Neural progenitor cell (in vitro differentiated cells): Measurements from ENCODE around the gene LDAH. TPM values are rescaled to one million over a fixed set of nuclear protein-coding genes. Genes with fewer than 3 reads are reported as not detected.

Experiments used
- DNase-seq: peaks from one replicate; pipeline ENCODE4 v3.0.0-alpha.2; 2016; ENCODE audit warnings: low spot score
- H2AFZ ChIP-seq: fragments of 200-600 bp; sonication (generic); replicated peaks from 2 replicates; pipeline ENCODE4 v1.6.1; 2016; ENCODE audit warnings: antibody characterized with exemption
- H3F3A ChIP-seq: fragments of 200-600 bp; sonication (generic); 2 replicates; pipeline ENCODE4 v1.6.1; 2016; ENCODE audit warnings: antibody characterized with exemption, low read depth
- H3K27ac ChIP-seq: fragments of 200-600 bp; sonication (generic); 2 replicates; pipeline ENCODE4 v1.5.1; 2016; ENCODE audit warnings: mild to moderate bottlenecking
- H3K27me3 ChIP-seq: fragments of 200-600 bp; sonication (generic); 2 replicates; pipeline ENCODE4 v1.6.1; 2016; ENCODE audit warnings: mild to moderate bottlenecking, moderate library complexity
- H3K36me3 ChIP-seq: fragments of 200-600 bp; sonication (generic); 2 replicates; pipeline ENCODE4 v1.5.1; 2016
- H3K4me1 ChIP-seq: fragments of 200-600 bp; sonication (generic); 2 replicates; pipeline ENCODE4 v1.6.1; 2016; ENCODE audit warnings: mixed run types
- H3K4me2 ChIP-seq: fragments of 200-600 bp; sonication (generic); 2 replicates; pipeline ENCODE4 v1.6.1; 2016
- H3K4me3 ChIP-seq: fragments of 200-600 bp; sonication (generic); 2 replicates; pipeline ENCODE4 v1.5.1; 2016
- H3K79me2 ChIP-seq: fragments of 200-600 bp; sonication (generic); 2 replicates; pipeline ENCODE4 v1.6.1; 2016; ENCODE audit warnings: low read depth
- H3K9ac ChIP-seq: fragments of 200-600 bp; sonication (generic); 2 replicates; pipeline ENCODE4 v1.6.1; 2016
- H3K9me3 ChIP-seq: fragments of 200-600 bp; sonication (generic); 2 replicates; pipeline ENCODE4 v1.5.1; 2016; ENCODE audit warnings: low read depth
- H4K20me1 ChIP-seq: fragments of 200-600 bp; sonication (generic); 2 replicates; pipeline ENCODE4 v1.6.1; 2016; ENCODE audit warnings: low read depth
- H3K27ac Mint-ChIP-seq: 3 replicates; pipeline ENCODE4 v1.8.0; 2021; ENCODE audit warnings: mixed read lengths
- H3K27me3 Mint-ChIP-seq: 2 replicates; pipeline ENCODE4 v1.8.0; 2022; ENCODE audit warnings: low read depth, mild to moderate bottlenecking, inconsistent platforms, moderate library complexity, mixed read lengths; ENCODE audit not compliant: insufficient read depth
- H3K36me3 Mint-ChIP-seq: 3 replicates; pipeline ENCODE4 v1.8.0; 2021; ENCODE audit warnings: mixed read lengths
- H3K4me1 Mint-ChIP-seq: 3 replicates; pipeline ENCODE4 v1.8.0; 2021; ENCODE audit warnings: mixed read lengths
- H3K4me3 Mint-ChIP-seq: 3 replicates; pipeline ENCODE4 v1.8.0; 2021; ENCODE audit warnings: mild to moderate bottlenecking, moderate library complexity, mixed read lengths
- H3K9me3 Mint-ChIP-seq: 3 replicates; pipeline ENCODE4 v1.8.0; 2020; ENCODE audit warnings: mixed read lengths
- EZH2 ChIP-seq: fragments of 200-600 bp; sonication (generic); IDR thresholded peaks from 2 replicates; pipeline ENCODE4 v1.6.1; 2017; ENCODE audit warnings: antibody characterized with exemption, mild to moderate bottlenecking, moderate library complexity
- EZH2phosphoT487 ChIP-seq: fragments of 200-600 bp; sonication (generic); IDR thresholded peaks from 2 replicates; pipeline ENCODE4 v1.6.1; 2017; ENCODE audit warnings: antibody characterized with exemption
- total RNA-seq: library from RNA; depleted of rRNA; stranded (reverse); fragments of >200 nt; gene quantifications from 2 replicates; pipeline ENCODE4 v1.2.3, GENCODE V29; 2015; ENCODE audit warnings: low replicate concordance
- TF ChIP-seq, protein P1 (sequence below): fragments of 200-600 bp; sonication (generic); IDR thresholded peaks from 2 replicates; pipeline ENCODE4 v1.5.1; 2017; ENCODE audit warnings: antibody characterized with exemption, mild to moderate bottlenecking

LDAH gene
- total RNA-seq, 1 donor from 2014 or later = 45.2 TPM

DNA sequence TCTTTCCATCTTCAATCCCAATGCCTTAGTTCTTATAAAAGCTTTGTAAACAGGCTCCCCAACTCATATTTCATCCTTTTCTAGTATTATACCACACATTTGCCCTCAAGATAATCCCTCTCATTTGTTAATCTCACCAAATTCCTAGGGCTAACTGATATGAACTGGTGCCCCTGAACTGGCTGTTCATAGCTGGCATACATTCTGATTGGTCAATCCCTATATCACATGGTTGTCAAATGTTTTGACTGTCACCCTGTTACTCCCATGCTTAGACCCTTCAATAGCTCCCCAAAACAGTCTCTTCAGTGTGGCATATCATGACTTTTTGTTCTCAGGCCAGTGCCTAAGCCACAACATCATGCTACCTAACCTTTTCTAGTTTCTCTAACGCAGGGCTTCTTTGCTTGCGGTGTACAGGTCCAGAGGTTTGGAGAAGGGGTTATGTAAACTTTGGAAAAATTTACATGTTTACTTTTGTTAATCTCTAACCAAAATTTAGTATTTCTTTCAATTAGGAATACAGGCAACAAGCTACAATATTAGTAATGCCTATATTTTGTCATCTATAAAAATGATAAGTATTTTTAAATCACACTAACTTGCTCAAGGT is 125.5 kb downstream of the LDAH start:
- Histone ChIP-seq H3K4me3 (no peak overlapping the region), H3K4me1 (no peaks in the 10 kb centered on the region)

DNA sequence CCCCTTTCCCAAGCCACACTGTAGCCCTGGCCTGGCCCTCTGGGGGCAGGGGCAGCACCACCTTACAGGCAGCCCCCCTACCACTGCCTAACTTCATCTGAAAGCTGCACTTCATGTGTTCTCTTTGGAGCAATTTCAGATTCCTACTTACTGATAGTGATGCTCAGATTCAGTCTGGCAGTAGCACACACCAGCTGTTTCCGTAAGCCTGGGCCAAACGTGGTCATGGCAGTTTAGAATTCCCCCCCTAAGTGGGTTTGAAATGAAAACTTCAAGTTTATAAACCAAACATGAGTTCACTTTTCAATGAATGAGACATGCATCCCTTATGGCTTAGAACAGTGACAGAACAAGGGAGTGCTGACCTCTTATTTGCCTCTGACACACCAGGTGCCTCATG is 126.5 kb downstream of the LDAH start:
- no peak overlapping the region for H3K27ac Mint-ChIP-seq
- Histone ChIP-seq H4K20me1 (peaks cover 10% of the 10 kb centered on the region), H3K27ac (no peak overlapping the region), H3K9me3 (no peaks in the 10 kb centered on the region), H3K27me3 (no peaks in the 10 kb centered on the region), H2AFZ (no peak overlapping the region), H3K4me1 (no peaks in the 10 kb centered on the region), H3K4me3 (no peak overlapping the region), H3F3A (no peaks in the 10 kb centered on the region), H3K79me2 (no peaks in the 10 kb centered on the region), H3K36me3 (no peaks in the 10 kb centered on the region), H3K9ac (no peak overlapping the region), H3K4me2 (no peak overlapping the region)
- H3K4me1 Mint-ChIP-seq = no peaks in the 10 kb centered on the region
- H3K36me3 Mint-ChIP-seq = peaks cover 7% of the 10 kb centered on the region
- no peaks in the 10 kb centered on the region for H3K9me3 Mint-ChIP-seq
- peaks cover 2% of the 10 kb centered on the region for H3K27me3 Mint-ChIP-seq
- TF ChIP-seq, protein P1, sequence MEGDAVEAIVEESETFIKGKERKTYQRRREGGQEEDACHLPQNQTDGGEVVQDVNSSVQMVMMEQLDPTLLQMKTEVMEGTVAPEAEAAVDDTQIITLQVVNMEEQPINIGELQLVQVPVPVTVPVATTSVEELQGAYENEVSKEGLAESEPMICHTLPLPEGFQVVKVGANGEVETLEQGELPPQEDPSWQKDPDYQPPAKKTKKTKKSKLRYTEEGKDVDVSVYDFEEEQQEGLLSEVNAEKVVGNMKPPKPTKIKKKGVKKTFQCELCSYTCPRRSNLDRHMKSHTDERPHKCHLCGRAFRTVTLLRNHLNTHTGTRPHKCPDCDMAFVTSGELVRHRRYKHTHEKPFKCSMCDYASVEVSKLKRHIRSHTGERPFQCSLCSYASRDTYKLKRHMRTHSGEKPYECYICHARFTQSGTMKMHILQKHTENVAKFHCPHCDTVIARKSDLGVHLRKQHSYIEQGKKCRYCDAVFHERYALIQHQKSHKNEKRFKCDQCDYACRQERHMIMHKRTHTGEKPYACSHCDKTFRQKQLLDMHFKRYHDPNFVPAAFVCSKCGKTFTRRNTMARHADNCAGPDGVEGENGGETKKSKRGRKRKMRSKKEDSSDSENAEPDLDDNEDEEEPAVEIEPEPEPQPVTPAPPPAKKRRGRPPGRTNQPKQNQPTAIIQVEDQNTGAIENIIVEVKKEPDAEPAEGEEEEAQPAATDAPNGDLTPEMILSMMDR = no peak
- TF ChIP-seq EZH2 (no peak), EZH2phosphoT487 (no peak)
- no peak overlapping the region for H3K4me3 Mint-ChIP-seq
- DNase-seq = no peak

More for the DNA sequence above, 125.5 kb downstream of the LDAH start:
- DNase-seq = no peak
- Histone ChIP-seq H4K20me1 (peaks cover 10% of the 10 kb centered on the region), H3K79me2 (no peaks in the 10 kb centered on the region), H3K27me3 (no peaks in the 10 kb centered on the region), H3K9me3 (no peaks in the 10 kb centered on the region), H3K27ac (no peak overlapping the region), H3K4me2 (no peak overlapping the region), H3F3A (no peaks in the 10 kb centered on the region), H2AFZ (no peak overlapping the region), H3K36me3 (no peaks in the 10 kb centered on the region), H3K9ac (no peak overlapping the region)
- H3K27me3 Mint-ChIP-seq = peaks cover 2% of the 10 kb centered on the region
- TF ChIP-seq EZH2 (no peak), EZH2phosphoT487 (no peak)
- TF ChIP-seq, protein P1 = no peak
- no peak overlapping the region for H3K27ac Mint-ChIP-seq
- H3K9me3 Mint-ChIP-seq = no peaks in the 10 kb centered on the region
- H3K4me3 Mint-ChIP-seq = no peak overlapping the region
- peaks cover 7% of the 10 kb centered on the region for H3K36me3 Mint-ChIP-seq
- no peaks in the 10 kb centered on the region for H3K4me1 Mint-ChIP-seq

DNA sequence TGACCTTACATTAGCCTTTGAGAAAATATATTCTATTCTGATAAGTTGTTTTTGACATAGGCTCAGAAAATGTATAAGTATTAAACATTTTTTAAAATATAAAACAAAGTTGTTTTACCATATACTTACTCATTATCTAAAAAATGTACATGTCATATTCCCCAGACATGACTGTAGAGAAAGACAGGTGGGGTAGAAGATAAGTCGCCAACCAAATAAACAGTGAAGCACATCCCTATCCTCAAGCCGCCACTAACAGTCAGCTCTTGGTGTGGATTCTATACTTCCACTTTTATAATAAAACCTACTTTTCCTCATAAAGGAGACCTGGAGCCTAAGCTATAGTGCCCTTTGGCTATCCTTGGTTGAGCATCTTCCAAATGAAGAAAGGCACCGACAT is 129.6 kb downstream of the LDAH start:
- Mint-ChIP-seq H3K27ac (no peak overlapping the region), H3K4me1 (no peaks in the 10 kb centered on the region), H3K36me3 (peaks cover 10% of the 10 kb centered on the region)

More for the DNA sequence above, 129.6 kb downstream of the LDAH start:
- Histone ChIP-seq H3K27ac (no peak overlapping the region), H2AFZ (no peak overlapping the region), H4K20me1 (peaks cover 10% of the 10 kb centered on the region), H3F3A (no peaks in the 10 kb centered on the region), H3K79me2 (no peaks in the 10 kb centered on the region), H3K4me2 (no peak overlapping the region), H3K36me3 (no peaks in the 10 kb centered on the region), H3K9me3 (no peaks in the 10 kb centered on the region), H3K4me1 (no peaks in the 10 kb centered on the region), H3K4me3 (no peak overlapping the region), H3K9ac (no peak overlapping the region), H3K27me3 (no peaks in the 10 kb centered on the region)
- no peaks in the 10 kb centered on the region for H3K9me3 Mint-ChIP-seq
- no peak for DNase-seq
- no peaks in the 10 kb centered on the region for H3K27me3 Mint-ChIP-seq
- no peak for TF ChIP-seq EZH2
- TF ChIP-seq, protein P1 = no peak
- no peak for TF ChIP-seq EZH2phosphoT487
- no peak overlapping the region for H3K4me3 Mint-ChIP-seq
